Activated T-helper 1 cell treated with anti-CD3 and anti-CD28 coated beads, Interleukin-12 subunit alpha, Interleukin-12 subunit beta, Interleukin-2, Interleukin-4 antibody, amounts not matched to agents 30 ng/mL and 10 ng/mL and 1 ng/mL, durations not matched to agents 14 hours and 24 hours and 36 hours (primary cell): Measurements from ENCODE around the gene TMOD2. TPM values are rescaled to one million over a fixed set of nuclear protein-coding genes. Genes with fewer than 3 reads are reported as not detected.

Experiments used
- DNase-seq: peaks from one replicate; pipeline ENCODE4 v3.0.0; 2021; ENCODE audit warnings: low spot score
- H3K27ac Mint-ChIP-seq: one replicate; pipeline ENCODE4 v1.8.0; 2021; ENCODE audit warnings: mild to moderate bottlenecking, mixed read lengths
- H3K27me3 Mint-ChIP-seq: one replicate; pipeline ENCODE4 v1.8.0; 2022; ENCODE audit warnings: mild to moderate bottlenecking, moderate library complexity, mixed read lengths; ENCODE audit not compliant: insufficient read depth
- H3K36me3 Mint-ChIP-seq: one replicate; pipeline ENCODE4 v1.8.0; 2021; ENCODE audit warnings: low read depth, mixed read lengths
- H3K4me1 Mint-ChIP-seq: one replicate; pipeline ENCODE4 v1.8.0; 2021; ENCODE audit warnings: low read depth, mixed read lengths
- H3K4me3 Mint-ChIP-seq: one replicate; pipeline ENCODE4 v1.8.0; 2021; ENCODE audit warnings: mild to moderate bottlenecking, moderate library complexity, mixed read lengths
- H3K9me3 Mint-ChIP-seq: one replicate; pipeline ENCODE4 v1.8.0; 2021; ENCODE audit warnings: mixed read lengths
- intact Hi-C: fragments of 100-400 bp; cut with micrococcal nuclease; formaldehyde crosslinking; loops from one replicate; pipeline ENCODE4 v1.15.1; 2024
- total RNA-seq: library from RNA; stranded (reverse); gene quantifications from 2 replicates; pipeline ENCODE4 v1.2.3, GENCODE V29; 2022

Gene TMOD2
- total RNA-seq, 1 donor from 2014 or later: 4.1 TPM

- Mint-ChIP-seq H3K36me3 (peaks cover 32% of the 10 kb centered on the region), H3K27me3 (no peaks in the 10 kb centered on the region), H3K27ac (no peak overlapping the region), H3K4me3 (no peak overlapping the region), H3K9me3 (no peaks in the 10 kb centered on the region), H3K4me1 (peaks cover 36% of the 10 kb centered on the region)
- DNase-seq: no peak
- intact Hi-C loops: no loop called here
Observed at GRCh38 chr15:51724199-51724598, 27.2 kb upstream of the TMOD2 start.

GRCh38 chr15:51724673-51725072, 26.7 kb upstream of the TMOD2 start:
- Mint-ChIP-seq H3K27me3 (no peaks in the 10 kb centered on the region), H3K4me3 (no peak overlapping the region), H3K4me1 (peaks cover 36% of the 10 kb centered on the region), H3K27ac (no peak overlapping the region), H3K9me3 (no peaks in the 10 kb centered on the region), H3K36me3 (peaks cover 32% of the 10 kb centered on the region)
- intact Hi-C loops: no loop called here
- DNase-seq: no peak

- H3K36me3 Mint-ChIP-seq: peaks cover 30% of the 10 kb centered on the region
- intact Hi-C loops: no loop called here
- no peaks in the 10 kb centered on the region for H3K9me3 Mint-ChIP-seq
- DNase-seq: no peak
- H3K4me1 Mint-ChIP-seq: peaks cover 48% of the 10 kb centered on the region
- H3K4me3 Mint-ChIP-seq: no peak overlapping the region
- H3K27ac Mint-ChIP-seq: no peak overlapping the region
- no peaks in the 10 kb centered on the region for H3K27me3 Mint-ChIP-seq
Observed at GRCh38 chr15:51726302-51727073, 24.9 kb upstream of the TMOD2 start.

- Mint-ChIP-seq H3K27me3 (no peaks in the 10 kb centered on the region), H3K4me3 (no peak overlapping the region), H3K27ac (no peak overlapping the region), H3K36me3 (peaks cover 28% of the 10 kb centered on the region), H3K9me3 (no peaks in the 10 kb centered on the region), H3K4me1 (peaks cover 51% of the 10 kb centered on the region)
- no peak for DNase-seq
- intact Hi-C loops: no loop called here
Observed at GRCh38 chr15:51727141-51727897, 24.1 kb upstream of the TMOD2 start.

DNA sequence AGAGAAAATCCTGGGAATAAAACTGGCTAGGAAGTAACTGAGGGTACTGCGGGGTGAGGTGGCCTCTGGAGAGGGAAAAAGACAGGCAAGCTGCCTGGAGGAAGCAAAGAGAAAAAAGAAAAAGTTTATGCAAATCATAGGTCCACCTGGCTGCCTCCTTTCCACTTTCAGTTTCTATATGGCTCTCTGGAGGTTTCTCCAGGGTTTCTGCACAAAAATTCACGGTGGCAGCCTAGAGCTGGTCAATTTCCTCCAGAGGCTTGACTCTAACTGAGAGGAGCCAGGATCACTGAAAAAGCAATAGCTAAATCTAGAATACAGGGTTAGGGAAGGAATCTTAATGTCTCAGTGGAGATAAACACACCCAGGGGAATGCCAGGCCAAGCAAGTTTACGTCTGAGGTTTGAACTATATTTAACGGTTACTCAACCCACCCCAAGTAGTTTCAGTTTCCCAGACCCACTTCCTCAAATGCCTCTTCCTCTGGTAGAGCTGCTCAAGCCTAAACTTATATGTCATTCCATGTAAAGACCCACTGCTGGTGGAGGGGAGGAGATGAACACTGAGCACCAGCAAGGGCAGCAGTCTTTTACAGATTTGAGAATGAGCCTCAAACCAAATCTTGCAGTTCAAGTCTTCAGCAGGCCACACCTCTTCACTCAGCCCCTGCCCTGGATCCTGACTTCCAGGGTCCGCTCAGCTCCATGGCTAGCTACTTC, 19.7 kb upstream of the TMOD2 start:
- no peaks in the 10 kb centered on the region for H3K9me3 Mint-ChIP-seq
- intact Hi-C loops: loop anchor here (2.0 to 10.0 kb wide), 3 partner anchors 827 to 967 kb away; partner anchors contain the start of genes AP4E1, ATOSA and SPPL2A
- H3K36me3 Mint-ChIP-seq: peaks cover 33% of the 10 kb centered on the region
- H3K27ac Mint-ChIP-seq: peak overlapping the region; percentile 85
- H3K4me1 Mint-ChIP-seq: peaks cover 68% of the 10 kb centered on the region
- H3K4me3 Mint-ChIP-seq: peak overlapping the region; percentile 72
- DNase-seq: peak; percentile 40
- H3K27me3 Mint-ChIP-seq: peaks cover 2% of the 10 kb centered on the region

- no peak for DNase-seq
- intact Hi-C loops: loop anchor here (10.0 kb wide), 2 partner anchors 828 to 968 kb away; partner anchors contain the start of genes AP4E1 and SPPL2A
- H3K27me3 Mint-ChIP-seq: peaks cover 2% of the 10 kb centered on the region
- H3K27ac Mint-ChIP-seq: peak overlapping the region; percentile 37
- peaks cover 60% of the 10 kb centered on the region for H3K4me1 Mint-ChIP-seq
- no peaks in the 10 kb centered on the region for H3K9me3 Mint-ChIP-seq
- peaks cover 31% of the 10 kb centered on the region for H3K36me3 Mint-ChIP-seq
- H3K4me3 Mint-ChIP-seq: peak overlapping the region; percentile 34
Observed at GRCh38 chr15:51732646-51733045, 18.8 kb upstream of the TMOD2 start.

DNA sequence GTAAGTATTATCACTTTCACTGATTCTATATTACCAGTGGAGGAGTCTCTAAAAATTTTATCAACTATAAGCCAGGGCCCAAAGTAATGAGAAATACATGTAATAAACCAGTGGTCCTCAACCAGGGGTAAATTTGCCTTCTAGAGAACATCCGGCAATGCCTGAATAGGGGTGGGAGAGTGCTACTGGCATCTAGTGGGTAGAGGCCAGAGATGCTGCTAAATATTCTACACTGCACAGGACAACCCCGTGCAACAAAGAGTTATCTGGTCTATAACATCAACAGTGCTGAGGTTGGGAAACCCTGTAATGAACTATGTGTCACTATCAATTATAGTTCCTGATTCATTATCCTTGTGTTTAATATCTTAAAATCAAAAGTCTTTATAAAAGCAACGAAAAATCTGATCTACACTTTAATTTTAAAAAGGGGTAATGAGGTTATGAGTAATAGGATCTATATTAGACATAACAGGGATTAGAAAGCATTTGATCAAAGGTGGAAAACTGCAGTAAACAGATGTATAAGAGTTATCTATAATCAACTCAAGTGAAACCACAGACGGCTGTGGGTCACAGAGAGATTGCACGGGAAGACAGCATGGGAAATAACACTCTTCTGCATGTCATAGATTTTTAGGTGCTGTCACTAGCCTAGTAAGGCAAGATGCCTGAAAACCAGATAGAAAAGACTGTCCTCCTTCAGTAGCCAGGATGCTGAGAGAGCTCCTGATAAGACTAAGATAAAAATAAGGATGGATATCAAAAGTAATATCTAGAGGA, 16.0 kb upstream of the TMOD2 start:
- Mint-ChIP-seq H3K27ac (peak overlapping the region; percentile 85), H3K36me3 (peaks cover 26% of the 10 kb centered on the region), H3K9me3 (no peaks in the 10 kb centered on the region), H3K4me3 (peak overlapping the region; percentile 84), H3K27me3 (peaks cover 2% of the 10 kb centered on the region), H3K4me1 (peaks cover 64% of the 10 kb centered on the region)
- DNase-seq: no peak
- intact Hi-C loops: loop anchor here (1.0 to 10.0 kb wide), 9 partner anchors 15 to 971 kb away; partner anchors contain the start of genes AP4E1, SCG3, SPPL2A and TMOD2

DNA sequence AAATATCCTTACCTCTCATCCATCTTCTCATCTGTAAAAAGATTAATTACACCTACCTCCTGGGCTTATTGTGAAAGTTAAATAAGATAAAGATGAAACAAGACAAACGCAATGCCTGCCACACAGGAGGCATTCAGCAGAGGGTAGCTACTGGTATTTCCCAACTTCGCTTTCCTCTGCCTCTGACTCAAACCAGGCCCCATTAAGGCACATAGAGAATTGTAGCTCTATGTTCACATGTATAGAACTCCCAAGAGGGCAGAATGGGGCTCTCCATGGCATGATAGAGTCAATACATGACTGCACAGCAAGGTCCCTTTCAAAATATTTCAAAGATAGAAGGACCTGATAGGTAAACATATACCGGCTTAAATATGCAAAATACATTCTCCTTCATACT, 15.3 kb upstream of the TMOD2 start:
- H3K27ac Mint-ChIP-seq: peak overlapping the region; percentile 85
- H3K9me3 Mint-ChIP-seq: no peaks in the 10 kb centered on the region
- intact Hi-C loops: loop anchor here (1.0 to 10.0 kb wide), 9 partner anchors 15 to 971 kb away; partner anchors contain the start of genes AP4E1, SCG3, SPPL2A and TMOD2
- peaks cover 22% of the 10 kb centered on the region for H3K36me3 Mint-ChIP-seq
- no peak for DNase-seq
- peaks cover 2% of the 10 kb centered on the region for H3K27me3 Mint-ChIP-seq
- H3K4me3 Mint-ChIP-seq: peak overlapping the region; percentile 84
- peaks cover 58% of the 10 kb centered on the region for H3K4me1 Mint-ChIP-seq

- DNase-seq: peak; percentile 40
- H3K9me3 Mint-ChIP-seq: no peaks in the 10 kb centered on the region
- peaks cover 17% of the 10 kb centered on the region for H3K36me3 Mint-ChIP-seq
- peaks cover 49% of the 10 kb centered on the region for H3K4me1 Mint-ChIP-seq
- H3K27me3 Mint-ChIP-seq: peaks cover 2% of the 10 kb centered on the region
- H3K4me3 Mint-ChIP-seq: peak overlapping the region; percentile 84
- H3K27ac Mint-ChIP-seq: peak overlapping the region; percentile 85
- intact Hi-C loops: loop anchor here (1.0 to 10.0 kb wide), 9 partner anchors 14 to 972 kb away; partner anchors contain the start of genes AP4E1, SCG3, SPPL2A and TMOD2
Observed at GRCh38 chr15:51736751-51737521, 14.5 kb upstream of the TMOD2 start.

DNA sequence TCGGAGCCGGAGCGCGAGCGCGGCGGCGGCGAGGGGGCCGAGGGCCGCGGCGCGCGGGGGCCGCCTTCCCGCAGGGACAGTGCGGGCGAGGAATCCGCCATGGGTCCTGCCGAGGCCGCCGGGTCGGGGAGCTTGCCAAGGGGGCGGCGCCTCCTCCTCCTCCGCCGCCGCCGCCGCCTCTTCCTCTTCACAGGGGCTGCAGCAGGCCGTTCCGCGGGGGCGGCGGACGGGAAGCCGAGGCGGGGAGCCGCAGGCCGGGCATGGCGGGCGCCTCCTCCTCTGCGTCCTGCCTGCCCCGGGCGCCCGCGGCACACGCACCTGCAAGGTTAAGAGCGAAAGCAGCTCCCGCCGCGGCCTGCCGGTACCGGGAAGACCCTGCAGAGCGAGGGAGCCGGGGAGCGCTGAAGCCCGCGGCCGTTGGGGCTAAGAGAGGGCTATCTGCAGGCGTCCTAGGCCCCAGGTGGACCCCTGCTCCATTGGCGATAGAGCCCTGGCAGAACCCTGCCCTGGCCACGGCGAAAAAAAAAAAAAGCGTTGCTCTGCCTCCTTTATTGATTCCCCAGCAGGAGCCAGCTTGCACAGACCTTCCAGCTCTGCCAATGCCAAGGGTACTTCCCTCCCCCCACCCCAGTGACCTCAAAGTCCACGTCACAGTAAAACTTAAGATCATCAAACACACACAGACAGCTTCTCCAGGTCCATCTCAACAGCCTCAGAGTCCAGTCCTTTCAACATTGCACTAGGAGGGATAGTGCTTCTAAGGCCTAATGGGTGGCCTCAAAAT, 13.7 kb upstream of the TMOD2 start, which contains the start of gene LYSMD2:
Gene LYSMD2 (minus strand): TSS at position 134 of the 784 bp plus-strand sequence. CDS start 33 bp downstream, at position 101.
- Mint-ChIP-seq H3K27me3 (peaks cover 4% of the 10 kb centered on the region), H3K36me3 (peaks cover 11% of the 10 kb centered on the region), H3K27ac (peak within 1 kb of the TSS; percentile 85), H3K9me3 (no peaks in the 10 kb centered on the region), H3K4me1 (peaks cover 42% of the 10 kb centered on the region), H3K4me3 (peak within 1 kb of the TSS; percentile 84)
- intact Hi-C loops: loop anchor here (2.0 to 10.0 kb wide), 7 partner anchors 13 to 973 kb away; partner anchors contain the start of genes AP4E1, SPPL2A and TMOD2
- DNase-seq: peak; percentile 64
